GM12892 (cell line): ENCODE data around the gene SUDS3.
"Not testable (repeated sequence)": the region's sequence is repeated elsewhere in the genome, so short reads cannot be mapped to it uniquely, and the experiment has no call there.

Source experiments
- DNase-seq: peaks from one replicate; pipeline ENCODE4 v3.0.0; 2011; ENCODE audit not compliant: insufficient read length
- FAIRE-seq: peaks from 2 replicates; lab custom pipeline; 2011; peaks lifted over from hg19 to GRCh38; lab: Jason Lieb, UNC
- POLR2A ChIP-seq: IDR thresholded peaks from 2 replicates; pipeline ENCODE4 v1.6.1; 2011; ENCODE audit warnings: low read depth, low read length, control low read depth
- POLR2AphosphoS5 ChIP-seq: IDR thresholded peaks from 2 replicates; pipeline ENCODE4 v1.6.1; 2011; ENCODE audit warnings: low read depth, low read length, control low read depth
- TAF1 ChIP-seq: IDR thresholded peaks from 2 replicates; pipeline ENCODE4 v1.6.1; 2011; ENCODE audit warnings: low read depth, mild to moderate bottlenecking, control low read depth, low read length, borderline replicate concordance

The SUDS3 gene

GRCh38 chr12:118375348-118375747, 1.0 kb upstream of the SUDS3 start:
- no peak for FAIRE-seq
- no peak for DNase-seq
- TF ChIP-seq POLR2AphosphoS5 (no peak), TAF1 (no peak), POLR2A (no peak)

- peak; percentile 38 for FAIRE-seq
- DNase-seq = no peak
- TF ChIP-seq POLR2AphosphoS5 = no peak
- no peak for TF ChIP-seq TAF1
- TF ChIP-seq POLR2A = no peak
Measured at GRCh38 chr12:118377021-118377883, 897 bp downstream of the SUDS3 start.

- no peak for DNase-seq
Measured at GRCh38 chr12:118377884-118378470, 1.6 kb downstream of the SUDS3 start.

GRCh38 chr12:118391424-118391823, 15.1 kb downstream of the SUDS3 start:
- no peak for DNase-seq
- FAIRE-seq = no peak
- no peak for TF ChIP-seq POLR2A
- TF ChIP-seq POLR2AphosphoS5 = no peak
- TF ChIP-seq TAF1 = no peak

More at GRCh38 chr12:118377884-118378470, 1.6 kb downstream of the SUDS3 start:
- TF ChIP-seq TAF1 (no peak), POLR2A (no peak), POLR2AphosphoS5 (no peak)
- FAIRE-seq = peak; percentile 51

GRCh38 chr12:118391836-118392235, 15.5 kb downstream of the SUDS3 start:
- FAIRE-seq = no peak

GRCh38 chr12:118397708-118398440, 21.5 kb downstream of the SUDS3 start:
- no peak for DNase-seq
- no peak for TF ChIP-seq POLR2A
- TF ChIP-seq TAF1 = no peak
- TF ChIP-seq POLR2AphosphoS5 = no peak
- no peak for FAIRE-seq

More at GRCh38 chr12:118391836-118392235, 15.5 kb downstream of the SUDS3 start:
- TF ChIP-seq POLR2AphosphoS5 (no peak), POLR2A (no peak), TAF1 (no peak)
- no peak for DNase-seq

- FAIRE-seq = no peak
- TF ChIP-seq POLR2AphosphoS5 (no peak), TAF1 (no peak), POLR2A (no peak)
- DNase-seq = no peak
Measured at GRCh38 chr12:118398524-118398923, 22.2 kb downstream of the SUDS3 start.

GRCh38 chr12:118398940-118399339, 22.6 kb downstream of the SUDS3 start:
- DNase-seq (no peak), FAIRE-seq (no peak)

GRCh38 chr12:118402251-118402650, 25.9 kb downstream of the SUDS3 start:
- no peak for DNase-seq
- TF ChIP-seq POLR2AphosphoS5 = no peak
- TF ChIP-seq POLR2A = no peak
- no peak for TF ChIP-seq TAF1
- FAIRE-seq = no peak

More at GRCh38 chr12:118398940-118399339, 22.6 kb downstream of the SUDS3 start:
- TF ChIP-seq POLR2A (no peak), POLR2AphosphoS5 (no peak), TAF1 (no peak)

GRCh38 chr12:118404876-118405521, 28.6 kb downstream of the SUDS3 start:
- no peak for DNase-seq
- TF ChIP-seq POLR2AphosphoS5 (no peak), POLR2A (no peak)
- FAIRE-seq = peak; percentile 85

- not testable (repeated sequence) for FAIRE-seq, DNase-seq
Measured at GRCh38 chr12:118408241-118408640, 31.9 kb downstream of the SUDS3 start.

- FAIRE-seq = no peak
- TF ChIP-seq TAF1 (no peak), POLR2A (no peak), POLR2AphosphoS5 (no peak)
- no peak for DNase-seq
Measured at GRCh38 chr12:118409834-118410233, 33.5 kb downstream of the SUDS3 start.
